ENCODE results near the gene HDGFL2. TPM values are rescaled to one million over a fixed set of nuclear protein-coding genes. Genes with fewer than 3 reads are reported as not detected.

Gene HDGFL2
- total RNA-seq (10 to 100 TPM; 35.5 to 40.0 TPM), polyA plus RNA-seq (10 to 100 TPM; 15.0 to 25.3 (median 19.0) TPM), total RNA-seq (26.1 to 55.5 (median 42.6) reads per million in 6 experiments)

DNA sequence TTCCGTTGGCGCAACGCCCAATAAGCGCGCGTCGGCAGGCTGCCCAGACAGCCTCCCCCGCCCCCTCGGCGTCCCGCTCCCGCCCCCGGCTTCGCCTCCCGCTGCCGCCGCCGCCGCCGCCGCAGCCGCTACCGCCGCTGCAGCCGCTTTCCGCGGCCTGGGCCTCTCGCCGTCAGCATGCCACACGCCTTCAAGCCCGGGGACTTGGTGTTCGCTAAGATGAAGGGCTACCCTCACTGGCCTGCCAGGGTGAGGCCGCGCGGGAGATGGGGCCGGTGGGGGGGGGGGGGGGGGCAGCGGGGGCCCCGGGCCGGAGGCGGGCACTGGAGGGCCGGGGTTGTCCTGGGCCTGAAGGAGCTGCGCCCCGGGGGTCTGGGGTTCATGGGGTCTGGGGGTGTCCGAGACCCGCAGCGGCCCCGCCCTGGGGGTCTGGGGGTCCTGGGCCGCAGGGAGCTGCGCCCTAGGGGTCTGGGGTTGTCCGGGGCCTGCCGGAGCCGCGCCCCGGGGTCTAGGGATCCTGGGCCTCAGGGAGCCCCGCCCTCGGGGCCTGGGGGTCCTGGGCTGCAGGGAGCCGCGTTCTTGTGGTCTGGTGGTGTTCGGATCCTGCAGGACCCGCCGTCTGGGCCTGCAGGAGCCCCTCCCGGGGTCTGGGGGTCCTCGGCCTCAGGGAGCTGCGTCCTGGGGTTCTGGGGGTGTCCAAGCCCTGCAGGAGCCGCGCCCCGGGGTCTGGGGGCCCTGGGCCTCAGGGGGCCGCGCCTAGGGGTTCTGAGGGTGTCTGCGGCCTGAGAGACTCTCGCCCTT is at the start of gene HDGFL2:
Gene HDGFL2 (plus strand): TSS at position 124 of the 801 bp plus-strand sequence. CDS start 54 bp downstream, at position 178.
- peaks cover 0 to 13% (median 2%) of the 10 kb centered on the region in 3 donors for H3K36me3 Mint-ChIP-seq
- H3K27ac Mint-ChIP-seq: peak within 1 kb of the TSS in 5 of 10 donors; percentile 14 to 60 (median 29)
- H3K4me1 Mint-ChIP-seq: peaks cover 15 to 27% (median 26%) of the 10 kb centered on the region in 4 donors
- no peaks in the 10 kb centered on the region for H3K27me3 Mint-ChIP-seq
- no peak for ATAC-seq
- H3K4me3 Mint-ChIP-seq: peak within 1 kb of the TSS; percentile 36 to 90 (median 77)
- peak in 1 of 10 donors; percentile 95 for DNase-seq
- no peaks in the 10 kb centered on the region for H3K9me3 Mint-ChIP-seq
- POLR2A ChIA-PET: interaction anchor here (0.5 to 3.4 kb wide), 11 partner anchors 10 to 319 kb away, joined by 3 to 50 read pairs (median 4); partner anchors contain the start of genes CHAF1A, DPP9, UBXN6 and YJU2

DNA sequence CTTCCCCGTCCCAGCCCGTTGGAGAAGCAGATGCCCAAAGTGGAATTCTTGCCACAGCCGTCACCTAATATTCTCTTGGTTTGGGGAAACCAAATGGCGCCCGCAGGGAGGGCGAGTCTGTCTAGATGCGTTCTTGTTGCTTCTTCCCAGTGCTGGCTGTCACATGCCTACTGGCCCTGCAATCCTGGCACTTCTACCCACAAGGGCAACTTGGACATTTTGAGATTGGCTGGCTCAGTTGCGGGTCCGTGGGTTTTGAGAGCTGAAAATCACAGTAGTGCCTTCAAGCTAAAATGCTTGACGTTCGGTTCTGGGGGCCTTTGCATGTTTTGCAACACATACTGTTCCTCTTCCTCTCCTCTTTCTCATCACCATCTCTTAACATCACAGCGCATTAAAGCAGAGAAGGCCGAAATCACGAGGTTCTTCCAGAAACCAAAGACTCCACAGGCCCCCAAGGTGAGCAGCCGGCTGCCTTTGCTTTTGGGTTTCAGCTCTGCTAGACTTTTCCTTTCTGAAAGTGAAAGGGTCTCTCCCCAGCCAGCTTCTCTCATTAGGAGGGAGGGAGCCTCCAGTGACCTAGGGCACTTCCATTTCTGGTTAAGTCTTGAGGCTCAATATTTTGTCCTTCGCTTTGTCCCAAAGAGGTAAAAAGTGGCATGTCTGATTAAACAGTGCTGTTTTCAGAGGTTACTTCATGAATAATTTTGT is 48.5 kb upstream of the HDGFL2 start:
- no peak for DNase-seq
- no peak for ATAC-seq
- Mint-ChIP-seq H3K4me3 (no peak overlapping the region), H3K4me1 (peaks cover 0 to 2% (median 0%) of the 10 kb centered on the region in 4 donors), H3K27me3 (no peaks in the 10 kb centered on the region), H3K36me3 (peaks cover 0 to 10% (median 1%) of the 10 kb centered on the region in 3 donors), H3K27ac (peak overlapping the region in 1 of 10 donors; percentile 13), H3K9me3 (no peaks in the 10 kb centered on the region)
- POLR2A ChIA-PET: no interaction called here

DNA sequence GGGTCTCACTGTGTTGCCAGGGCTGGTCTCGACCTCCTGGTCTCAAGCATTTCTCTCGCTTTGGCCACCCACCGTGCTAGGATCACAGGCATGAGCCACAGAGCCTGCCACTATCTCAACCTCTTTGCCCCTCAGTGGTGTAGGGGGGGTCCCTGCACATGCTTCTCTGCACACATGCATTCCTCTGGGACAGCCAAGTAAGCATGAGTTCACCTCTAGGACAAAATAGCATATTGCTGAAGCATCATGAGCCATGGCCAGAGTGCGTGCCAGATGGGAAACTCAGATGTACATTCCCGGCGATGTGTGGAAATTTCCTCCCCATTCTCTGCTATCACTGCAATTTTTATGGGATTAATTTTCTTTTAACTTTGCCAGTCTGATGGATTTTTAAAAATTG is 46.6 kb upstream of the HDGFL2 start:
- Mint-ChIP-seq H3K27ac (peak overlapping the region in 2 of 10 donors; percentile 17 to 34), H3K4me1 (peaks cover 0 to 3% (median 1%) of the 10 kb centered on the region in 4 donors), H3K4me3 (no peak overlapping the region), H3K9me3 (no peaks in the 10 kb centered on the region), H3K36me3 (peaks cover 0 to 25% (median 1%) of the 10 kb centered on the region in 3 donors), H3K27me3 (no peaks in the 10 kb centered on the region)
- POLR2A ChIA-PET: no interaction called here
- DNase-seq (peak in 1 of 10 donors; percentile 52), ATAC-seq (no peak)

DNA sequence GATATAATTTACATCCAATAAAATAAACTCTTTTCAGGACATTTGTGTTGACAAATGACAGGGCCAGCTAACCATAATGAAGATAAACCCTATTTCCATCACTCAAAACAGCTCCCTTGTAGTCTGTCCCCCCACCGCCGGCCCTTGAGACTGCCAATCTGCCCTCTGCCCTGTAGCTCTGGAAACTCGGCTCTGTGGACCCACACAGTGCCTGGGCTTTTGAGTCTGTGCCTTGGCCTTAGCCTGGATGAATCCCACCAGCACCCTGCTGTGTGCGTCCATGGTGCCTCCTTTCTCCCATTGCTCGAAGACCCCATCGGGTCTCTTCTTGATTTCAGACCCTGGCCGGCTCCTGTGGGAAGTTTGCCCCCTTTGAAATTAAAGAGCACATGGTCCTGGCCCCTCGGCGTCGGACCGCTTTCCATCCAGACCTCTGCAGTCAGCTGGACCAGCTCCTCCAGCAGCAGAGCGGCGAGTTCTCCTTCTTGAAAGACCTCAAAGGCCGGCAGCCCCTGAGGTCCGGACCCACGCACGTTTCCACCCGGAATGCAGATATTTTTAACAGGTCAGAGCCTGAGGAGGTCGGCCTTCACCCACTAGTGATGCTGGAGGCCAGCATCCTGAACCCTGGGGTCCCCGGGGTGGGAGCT is 43.6 kb upstream of the HDGFL2 start:
- H3K36me3 Mint-ChIP-seq: peaks cover 0 to 29% (median 1%) of the 10 kb centered on the region in 3 donors
- H3K27ac Mint-ChIP-seq: peak overlapping the region in 1 of 10 donors; percentile 34
- H3K4me1 Mint-ChIP-seq: peaks cover 0 to 17% (median 0%) of the 10 kb centered on the region in 4 donors
- H3K27me3 Mint-ChIP-seq: peaks cover 0 to 2% (median 0%) of the 10 kb centered on the region in 5 donors
- DNase-seq (no peak), ATAC-seq (no peak)
- POLR2A ChIA-PET: no interaction called here
- peak overlapping the region in 1 of 10 donors; percentile 38 for H3K4me3 Mint-ChIP-seq
- no peaks in the 10 kb centered on the region for H3K9me3 Mint-ChIP-seq

DNA sequence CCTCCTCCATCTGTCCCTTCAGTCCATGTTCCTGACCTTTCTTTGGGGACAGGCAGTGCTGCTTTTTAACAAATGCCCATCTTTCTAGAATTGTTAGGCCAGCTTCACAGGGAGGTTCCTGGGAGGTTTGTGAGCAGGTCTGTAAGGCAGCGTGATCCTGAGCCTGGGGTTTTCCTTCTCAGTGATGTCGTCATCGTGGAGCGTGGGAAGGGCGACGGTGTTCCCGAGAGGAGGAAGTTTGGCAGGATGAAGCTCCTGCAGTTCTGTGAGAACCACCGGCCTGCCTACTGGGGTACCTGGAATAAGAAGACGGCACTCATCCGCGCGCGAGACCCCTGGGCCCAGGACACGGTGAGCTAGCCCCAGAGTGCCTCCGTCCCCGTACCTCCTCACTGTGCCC is 42.8 kb upstream of the HDGFL2 start:
- peaks cover 0 to 17% (median 0%) of the 10 kb centered on the region in 4 donors for H3K4me1 Mint-ChIP-seq
- H3K27me3 Mint-ChIP-seq: peaks cover 0 to 2% (median 0%) of the 10 kb centered on the region in 5 donors
- H3K36me3 Mint-ChIP-seq: peaks cover 0 to 25% (median 1%) of the 10 kb centered on the region in 3 donors
- no peak for ATAC-seq
- no peak overlapping the region for H3K4me3 Mint-ChIP-seq
- H3K27ac Mint-ChIP-seq: peak overlapping the region in 1 of 10 donors; percentile 34
- H3K9me3 Mint-ChIP-seq: no peaks in the 10 kb centered on the region
- DNase-seq: no peak
- POLR2A ChIA-PET: no interaction called here

DNA sequence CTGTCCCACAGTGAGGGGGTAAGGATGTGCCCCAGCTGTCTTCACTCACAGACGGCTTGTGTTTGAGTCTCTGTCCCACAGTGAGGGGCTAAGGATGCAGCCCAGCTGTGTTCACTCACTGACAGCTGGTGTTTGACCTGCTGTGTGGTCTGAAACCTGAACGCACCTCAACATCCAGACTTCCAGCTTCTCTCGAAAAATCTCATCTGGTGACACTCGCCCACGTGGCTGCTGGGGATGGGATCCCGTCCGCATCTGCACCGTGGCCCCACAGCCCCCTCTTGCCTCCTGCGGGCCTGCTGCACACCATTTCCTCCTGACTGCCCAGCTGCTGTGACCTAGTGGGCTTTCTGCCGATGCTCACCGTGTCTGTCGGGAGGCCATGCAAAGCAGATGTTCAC is 42.3 kb upstream of the HDGFL2 start:
- Mint-ChIP-seq H3K9me3 (no peaks in the 10 kb centered on the region), H3K4me1 (peaks cover 0 to 17% (median 1%) of the 10 kb centered on the region in 4 donors), H3K27ac (no peak overlapping the region), H3K27me3 (peaks cover 0 to 2% (median 0%) of the 10 kb centered on the region in 5 donors), H3K4me3 (no peak overlapping the region), H3K36me3 (peaks cover 0 to 30% (median 1%) of the 10 kb centered on the region in 3 donors)
- no peak for DNase-seq
- ATAC-seq: no peak
- POLR2A ChIA-PET: no interaction called here

DNA sequence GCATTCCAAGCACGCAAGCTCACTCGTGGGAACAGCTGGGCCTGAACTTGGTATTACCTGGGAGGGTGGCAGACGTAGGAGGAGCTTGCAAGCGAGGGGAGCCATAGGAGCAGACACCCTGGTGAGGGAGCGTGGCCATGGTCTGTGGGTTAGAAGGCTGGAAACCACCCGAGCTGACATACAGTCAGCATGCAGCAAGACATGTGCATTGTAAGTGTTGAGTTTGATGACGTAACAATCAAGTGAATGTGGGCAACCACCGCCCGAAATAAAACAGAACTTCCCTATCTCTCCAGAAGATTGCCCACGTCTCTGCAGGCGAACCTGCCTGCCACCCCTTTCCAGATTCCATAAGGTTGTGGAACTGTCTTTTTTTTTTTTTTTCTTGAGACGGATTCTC is 41.3 kb upstream of the HDGFL2 start:
- no peak overlapping the region for H3K4me3 Mint-ChIP-seq
- DNase-seq: no peak
- no peak overlapping the region for H3K27ac Mint-ChIP-seq
- peaks cover 0 to 29% (median 1%) of the 10 kb centered on the region in 3 donors for H3K36me3 Mint-ChIP-seq
- no peaks in the 10 kb centered on the region for H3K9me3 Mint-ChIP-seq
- POLR2A ChIA-PET: no interaction called here
- peaks cover 0 to 17% (median 2%) of the 10 kb centered on the region in 4 donors for H3K4me1 Mint-ChIP-seq
- H3K27me3 Mint-ChIP-seq: peaks cover 0 to 2% (median 0%) of the 10 kb centered on the region in 5 donors
- ATAC-seq: no peak

DNA sequence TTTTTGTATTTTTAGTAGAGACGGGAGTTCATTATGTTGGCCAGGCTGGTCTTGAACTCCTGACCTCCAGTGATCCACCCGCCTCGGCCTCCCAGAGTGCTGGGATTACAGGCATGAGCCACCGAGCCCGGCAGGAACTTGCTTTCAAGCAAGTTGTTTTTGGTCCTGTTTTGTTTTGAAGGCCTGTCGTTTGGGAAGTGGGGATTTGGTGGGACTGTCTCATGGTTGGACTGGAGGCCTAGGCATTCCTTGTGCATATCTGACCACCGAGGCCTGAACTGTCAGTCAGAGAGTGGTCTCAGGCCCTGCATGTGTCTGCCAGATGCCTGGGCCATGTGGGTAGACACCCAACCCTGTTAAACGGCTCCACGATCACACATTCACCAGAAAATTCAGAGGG is 40.8 kb upstream of the HDGFL2 start:
- no peak for ATAC-seq
- Mint-ChIP-seq H3K4me3 (no peak overlapping the region), H3K9me3 (no peaks in the 10 kb centered on the region), H3K27me3 (peaks cover 0 to 2% (median 0%) of the 10 kb centered on the region in 5 donors), H3K4me1 (peaks cover 0 to 17% (median 2%) of the 10 kb centered on the region in 4 donors), H3K27ac (no peak overlapping the region), H3K36me3 (peaks cover 0 to 26% (median 1%) of the 10 kb centered on the region in 3 donors)
- no peak for DNase-seq
- POLR2A ChIA-PET: no interaction called here

DNA sequence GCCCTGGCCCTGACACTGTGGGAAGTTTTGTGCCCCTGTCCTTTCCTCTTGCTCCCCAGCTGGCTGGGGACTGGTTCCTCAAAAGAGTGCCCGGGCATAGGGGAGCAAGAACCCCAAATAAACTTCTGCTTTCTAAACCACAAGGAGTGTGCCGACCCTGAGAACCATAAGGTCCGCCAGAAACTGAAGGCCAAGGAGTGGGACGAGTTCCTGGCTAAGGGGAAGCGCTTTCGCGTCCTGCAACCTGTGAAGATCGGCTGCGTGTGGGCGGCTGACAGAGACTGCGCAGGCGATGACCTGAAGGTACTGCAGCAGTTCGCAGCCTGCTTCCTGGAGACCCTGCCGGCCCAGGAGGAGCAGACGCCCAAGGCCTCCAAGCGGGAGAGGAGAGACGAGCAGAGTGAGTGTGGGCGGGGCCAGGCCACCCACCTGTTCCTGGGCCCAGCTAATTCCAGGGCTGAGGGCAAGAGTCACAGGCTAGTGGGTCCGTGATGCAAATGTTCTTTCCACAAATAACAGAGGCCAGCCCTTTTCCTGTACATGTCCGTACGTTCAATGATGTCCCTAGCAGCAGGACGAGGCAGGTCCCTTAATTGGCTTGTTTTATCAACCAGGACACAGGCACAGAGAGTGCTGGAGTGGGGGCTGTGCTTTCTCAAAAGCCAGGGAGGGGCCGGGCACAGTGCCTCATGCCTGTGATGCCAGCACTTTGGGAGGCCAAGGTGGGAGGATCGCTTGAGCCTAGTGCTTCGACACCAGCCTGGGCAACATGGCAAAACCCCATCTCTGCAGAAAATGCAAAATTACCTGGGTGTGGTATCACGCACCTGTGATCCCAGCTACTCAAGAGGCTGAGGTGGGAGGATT is 40.1 kb upstream of the HDGFL2 start:
- H3K36me3 Mint-ChIP-seq: peaks cover 0 to 26% (median 1%) of the 10 kb centered on the region in 3 donors
- DNase-seq: peak in 1 of 10 donors; percentile 4
- peaks cover 0 to 2% (median 0%) of the 10 kb centered on the region in 5 donors for H3K27me3 Mint-ChIP-seq
- POLR2A ChIA-PET: no interaction called here
- H3K4me1 Mint-ChIP-seq: peaks cover 0 to 17% (median 2%) of the 10 kb centered on the region in 4 donors
- H3K9me3 Mint-ChIP-seq: no peaks in the 10 kb centered on the region
- no peak for ATAC-seq
- H3K27ac Mint-ChIP-seq: peak overlapping the region in 1 of 10 donors; percentile 51
- H3K4me3 Mint-ChIP-seq: peak overlapping the region in 1 of 10 donors; percentile 68

DNA sequence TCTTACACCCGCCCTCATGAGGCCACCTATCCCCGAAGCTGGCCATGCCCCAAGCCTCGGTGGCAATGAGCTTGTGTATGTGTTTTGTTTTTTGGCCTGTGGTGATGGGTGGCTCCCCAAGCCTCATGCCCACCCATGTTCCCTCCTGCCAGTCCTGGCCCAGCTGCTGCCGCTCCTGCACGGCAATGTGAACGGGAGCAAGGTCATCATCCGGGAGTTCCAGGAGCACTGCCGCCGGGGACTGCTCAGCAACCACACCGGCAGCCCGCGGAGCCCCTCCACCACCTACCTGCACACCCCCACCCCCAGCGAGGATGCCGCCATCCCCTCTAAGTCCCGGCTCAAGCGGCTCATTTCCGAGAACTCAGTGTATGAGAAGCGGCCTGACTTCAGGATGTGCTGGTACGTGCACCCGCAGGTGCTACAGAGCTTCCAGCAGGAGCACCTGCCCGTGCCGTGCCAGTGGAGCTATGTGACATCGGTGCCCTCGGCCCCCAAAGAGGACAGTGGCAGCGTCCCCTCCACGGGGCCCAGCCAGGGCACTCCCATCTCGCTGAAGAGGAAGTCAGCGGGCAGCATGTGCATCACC is 39.1 kb upstream of the HDGFL2 start:
- Mint-ChIP-seq H3K4me1 (peaks cover 0 to 17% (median 2%) of the 10 kb centered on the region in 4 donors), H3K36me3 (peaks cover 0 to 26% (median 1%) of the 10 kb centered on the region in 3 donors), H3K9me3 (no peaks in the 10 kb centered on the region), H3K27me3 (peaks cover 0 to 2% (median 0%) of the 10 kb centered on the region in 5 donors), H3K4me3 (no peak overlapping the region), H3K27ac (peak overlapping the region in 1 of 10 donors; percentile 67)
- DNase-seq: peak in 1 of 10 donors; percentile 41
- no peak for ATAC-seq
- POLR2A ChIA-PET: interaction anchor here (0.7 kb wide), 1 partner anchor 107 kb away, joined by 4 read pairs; no protein-coding TSS in a partner anchor

DNA sequence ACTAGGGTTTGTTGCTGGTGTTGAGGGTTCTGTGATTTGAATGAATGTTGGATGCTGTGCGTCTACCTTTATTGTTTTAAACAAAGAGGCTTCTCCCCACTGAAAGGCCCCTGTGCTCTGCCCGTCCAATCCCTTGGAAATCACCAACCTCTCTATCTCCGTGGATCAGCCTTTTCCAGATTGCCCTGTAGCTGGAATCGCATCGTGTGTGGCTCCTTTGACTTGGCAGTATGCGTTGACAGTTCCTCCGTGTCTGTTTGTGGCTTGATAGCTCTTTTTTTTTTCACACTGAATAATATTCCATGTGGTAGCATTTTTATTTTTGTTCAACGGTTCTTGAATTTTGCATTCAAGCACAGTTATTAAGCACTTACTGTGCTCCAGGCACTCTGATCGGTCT is 37.7 kb upstream of the HDGFL2 start:
- Mint-ChIP-seq H3K27ac (peak overlapping the region in 1 of 10 donors; percentile 14), H3K36me3 (peaks cover 0 to 23% (median 1%) of the 10 kb centered on the region in 3 donors), H3K27me3 (peaks cover 0 to 2% (median 0%) of the 10 kb centered on the region in 5 donors), H3K9me3 (no peaks in the 10 kb centered on the region), H3K4me3 (no peak overlapping the region), H3K4me1 (peaks cover 0 to 17% (median 2%) of the 10 kb centered on the region in 4 donors)
- ATAC-seq: no peak
- DNase-seq: no peak
- POLR2A ChIA-PET: no interaction called here
